Keratinocyte (primary cell): Measurements from ENCODE around the gene MCM9.

Experiments
- EZH2 ChIP-seq: IDR thresholded peaks from one replicate; pipeline ENCODE4 v1.6.1; 2012; ENCODE audit warnings: inconsistent platforms, mild to moderate bottlenecking, low read length, moderate library complexity
- TF ChIP-seq, protein P1 (sequence below), 3 experiments: IDR thresholded peaks in 1 of 3; conservative IDR thresholded peaks in 1 of 3; optimal IDR thresholded peaks in 1 of 3; 2 replicates in 2 of 3; 3 replicates in 1 of 3; pipeline versions ENCODE3 to v1.5.1; 2011; ENCODE audit warnings: low read length in 3 of 3, mild to moderate bottlenecking in 3 of 3, moderate library complexity in 2 of 3, control low read depth in 1 of 3, inconsistent platforms in 1 of 3; ENCODE audit not compliant: insufficient read depth in 2 of 3; ENCODE audit errors: extremely low read depth in 1 of 3

DNA sequence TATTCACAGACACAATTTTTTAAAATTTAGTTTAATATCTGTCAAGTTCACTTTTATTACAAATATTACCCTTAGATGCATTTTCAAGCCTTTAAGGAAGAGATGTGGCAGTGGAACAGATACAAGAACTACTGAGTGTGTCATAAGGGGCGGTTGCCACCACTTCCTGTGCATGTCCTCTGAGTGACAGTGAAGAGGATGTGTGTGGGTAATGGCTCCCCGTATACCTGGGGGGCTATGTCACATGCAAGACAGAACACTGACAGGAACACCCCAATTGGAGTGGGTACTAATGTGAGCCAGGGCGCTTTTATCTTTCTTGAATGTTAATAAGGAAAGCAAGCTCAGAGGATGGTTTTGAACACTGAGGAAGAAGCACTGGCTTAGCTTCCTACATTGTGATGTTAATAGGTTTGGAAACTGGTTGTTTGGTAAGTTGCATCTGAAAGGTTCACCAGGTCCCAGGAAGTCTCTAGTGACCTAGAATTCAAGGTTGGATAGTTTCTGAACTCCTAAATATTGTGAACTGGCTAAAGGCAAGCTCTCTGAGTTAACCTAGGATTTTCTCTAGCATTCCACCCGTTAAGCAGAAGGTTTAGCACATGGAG lies 124.4 kb downstream of the MCM9 start:
- TF ChIP-seq, protein P1, sequence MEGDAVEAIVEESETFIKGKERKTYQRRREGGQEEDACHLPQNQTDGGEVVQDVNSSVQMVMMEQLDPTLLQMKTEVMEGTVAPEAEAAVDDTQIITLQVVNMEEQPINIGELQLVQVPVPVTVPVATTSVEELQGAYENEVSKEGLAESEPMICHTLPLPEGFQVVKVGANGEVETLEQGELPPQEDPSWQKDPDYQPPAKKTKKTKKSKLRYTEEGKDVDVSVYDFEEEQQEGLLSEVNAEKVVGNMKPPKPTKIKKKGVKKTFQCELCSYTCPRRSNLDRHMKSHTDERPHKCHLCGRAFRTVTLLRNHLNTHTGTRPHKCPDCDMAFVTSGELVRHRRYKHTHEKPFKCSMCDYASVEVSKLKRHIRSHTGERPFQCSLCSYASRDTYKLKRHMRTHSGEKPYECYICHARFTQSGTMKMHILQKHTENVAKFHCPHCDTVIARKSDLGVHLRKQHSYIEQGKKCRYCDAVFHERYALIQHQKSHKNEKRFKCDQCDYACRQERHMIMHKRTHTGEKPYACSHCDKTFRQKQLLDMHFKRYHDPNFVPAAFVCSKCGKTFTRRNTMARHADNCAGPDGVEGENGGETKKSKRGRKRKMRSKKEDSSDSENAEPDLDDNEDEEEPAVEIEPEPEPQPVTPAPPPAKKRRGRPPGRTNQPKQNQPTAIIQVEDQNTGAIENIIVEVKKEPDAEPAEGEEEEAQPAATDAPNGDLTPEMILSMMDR (optimal IDR thresholded peaks at IDR 0.05 in 1 of 3, IDR thresholded peaks at IDR 0.05 in 1 of 3, conservative IDR thresholded peaks at IDR 0.05 in 1 of 3; ENCODE audit: extremely low read depth in 1 of 3, insufficient read depth in 2 of 3, low read length in 3 of 3): no peak
- TF ChIP-seq EZH2: no peak
